ENCODE measurements around the gene SACS. TPM values are rescaled to one million over a fixed set of nuclear protein-coding genes. Genes with fewer than 3 reads are reported as not detected.
A peak's percentile ranks its signal among the peaks of the same experiment; 100 is the strongest.

Gene SACS
- total and polyA plus RNA-seq, 2 of the 4 experiments (the other 2 are of a cell fraction), result 14.7 to 121 TPM

GRCh38 chr13:23365652-23366051 lies 67.8 kb downstream of the SACS start:
- no peak overlapping the region for H2BK120ac ChIP-seq (ENCODE audit: low read depth, low read length)
- H3K27ac ChIP-seq (ENCODE audit: insufficient read depth, low read length), result no peak overlapping the region
- ATAC-seq (ENCODE audit: low read depth) (peak; percentile 57), DNase-seq (peak; percentile 71)
- dilution Hi-C loops (cut with HindIII; ENCODE audit: low sequenced_read_pairs, unreplicated experiment), result no loop called here
- H3K4me2 ChIP-seq (ENCODE audit: low read depth, low read length), result no peak overlapping the region
- H3K9me3 ChIP-seq (ENCODE audit: control insufficient read depth, insufficient read depth, low read length), result no peaks in the 10 kb centered on the region
- H3K79me1 ChIP-seq (ENCODE audit: low read depth in 1 of 2, low read length in 2 of 2), result peaks cover 26 to 57% of the 10 kb centered on the region in 2 experiments
- TF ChIP-seq, protein P1, sequence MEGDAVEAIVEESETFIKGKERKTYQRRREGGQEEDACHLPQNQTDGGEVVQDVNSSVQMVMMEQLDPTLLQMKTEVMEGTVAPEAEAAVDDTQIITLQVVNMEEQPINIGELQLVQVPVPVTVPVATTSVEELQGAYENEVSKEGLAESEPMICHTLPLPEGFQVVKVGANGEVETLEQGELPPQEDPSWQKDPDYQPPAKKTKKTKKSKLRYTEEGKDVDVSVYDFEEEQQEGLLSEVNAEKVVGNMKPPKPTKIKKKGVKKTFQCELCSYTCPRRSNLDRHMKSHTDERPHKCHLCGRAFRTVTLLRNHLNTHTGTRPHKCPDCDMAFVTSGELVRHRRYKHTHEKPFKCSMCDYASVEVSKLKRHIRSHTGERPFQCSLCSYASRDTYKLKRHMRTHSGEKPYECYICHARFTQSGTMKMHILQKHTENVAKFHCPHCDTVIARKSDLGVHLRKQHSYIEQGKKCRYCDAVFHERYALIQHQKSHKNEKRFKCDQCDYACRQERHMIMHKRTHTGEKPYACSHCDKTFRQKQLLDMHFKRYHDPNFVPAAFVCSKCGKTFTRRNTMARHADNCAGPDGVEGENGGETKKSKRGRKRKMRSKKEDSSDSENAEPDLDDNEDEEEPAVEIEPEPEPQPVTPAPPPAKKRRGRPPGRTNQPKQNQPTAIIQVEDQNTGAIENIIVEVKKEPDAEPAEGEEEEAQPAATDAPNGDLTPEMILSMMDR (conservative IDR thresholded peaks at IDR 0.05; ENCODE audit: low read depth, low read length), result no peak
- in situ Hi-C loops (cut with MboI; ENCODE audit: low sequenced_read_pairs), result loop anchor here (25.0 kb wide), 1 partner anchor 522 kb away; the partner anchor contains the start of genes C1QTNF9B and MIPEP
- H3K4me1 ChIP-seq (ENCODE audit: control insufficient read depth, insufficient read depth, low read length), result no peaks in the 10 kb centered on the region
- no peak overlapping the region for H4K8ac ChIP-seq (ENCODE audit: low read depth in 2 of 2, low read length in 2 of 2)
- H4K5ac ChIP-seq (ENCODE audit: low read depth, low read length), result no peak overlapping the region
- H2BK5ac ChIP-seq (ENCODE audit: low read depth, low read length, poor library complexity, severe bottlenecking), result no peak overlapping the region
- H3K27me3 ChIP-seq (ENCODE audit: control insufficient read depth, insufficient read depth, low read length), result no peaks in the 10 kb centered on the region
- no peak overlapping the region for H2AK9ac ChIP-seq (replicated peaks; ENCODE audit: low read depth, low read length, poor library complexity)
- no peak overlapping the region for H3K9ac ChIP-seq (ENCODE audit: low read depth, low read length)
- POLR2A ChIA-PET (ENCODE audit: unreplicated experiment), result no interaction called here
- H2BK20ac ChIP-seq (ENCODE audit: low read depth, low read length), result no peak overlapping the region
- no peak overlapping the region for H2BK15ac ChIP-seq (ENCODE audit: low read depth, low read length)
- H4K20me1 ChIP-seq (ENCODE audit: insufficient read depth, low read length), result peaks cover 3% of the 10 kb centered on the region; the same call in 1 of the 2 replicates
- no peak overlapping the region for H4K91ac ChIP-seq (ENCODE audit: insufficient read depth, low read depth, low read length)
- H3K4ac ChIP-seq (ENCODE audit: low read depth, low read length), result no peak overlapping the region
- CTCF ChIA-PET, result interaction anchor here (0.6 kb wide), 1 partner anchor 160 kb away, joined by 4 read pairs; no protein-coding TSS in a partner anchor
- peaks cover 53% of the 10 kb centered on the region for H3K36me3 ChIP-seq (ENCODE audit: control insufficient read depth, insufficient read depth, low read length)
- no peak overlapping the region for H3K4me3 ChIP-seq (ENCODE audit: insufficient read depth, low read depth, low read length)
- no peak overlapping the region for H2AK5ac ChIP-seq (ENCODE audit: low read depth, low read length)
- H3K56ac ChIP-seq (ENCODE audit: extremely low read depth, insufficient read depth, low read length), result no peak overlapping the region
- BruUV-seq (replicated peaks), result no TSS peak
- no peak overlapping the region for H2AFZ ChIP-seq (replicated peaks; ENCODE audit: low read length, poor library complexity)
- H3K9me1 ChIP-seq (ENCODE audit: insufficient read depth, low read length), result peaks cover 9% of the 10 kb centered on the region
- no peak overlapping the region for H3K23ac ChIP-seq (ENCODE audit: low read depth, low read length)
- intact Hi-C loops (cut with micrococcal nuclease), result no loop called here
- H3K14ac ChIP-seq (replicated peaks; ENCODE audit: low read depth, low read length), result no peak overlapping the region
- H3K18ac ChIP-seq (ENCODE audit: low read depth, low read length), result no peak overlapping the region
- no CpG with 5 or more reads among the region's 3 CpGs for WGBS, 2 experiments (ENCODE audit: extremely low coverage in 2 of 2, insufficient read length in 1 of 2)

Measured in IMR-90 (cell line).